HG03521 (cell line): Measurements from ENCODE around the gene ZNF550.

ENCODE experiments used
- ATAC-seq: cut with Tn5 transposase; IDR thresholded peaks from one replicate; pipeline ENCODE4 v1.9.1; 2021; ENCODE audit warnings: mild to moderate bottlenecking, moderate library complexity; ENCODE audit not compliant: unreplicated experiment

ZNF550 gene

GRCh38 chr19:57559404-57560025 is at the start of gene ZNF550:
Gene ZNF550, minus strand, starts transcription at chr19:57559863. Its CDS starts 181 bp downstream, at chr19:57559682.
- peak; percentile 89 for ATAC-seq

DNA sequence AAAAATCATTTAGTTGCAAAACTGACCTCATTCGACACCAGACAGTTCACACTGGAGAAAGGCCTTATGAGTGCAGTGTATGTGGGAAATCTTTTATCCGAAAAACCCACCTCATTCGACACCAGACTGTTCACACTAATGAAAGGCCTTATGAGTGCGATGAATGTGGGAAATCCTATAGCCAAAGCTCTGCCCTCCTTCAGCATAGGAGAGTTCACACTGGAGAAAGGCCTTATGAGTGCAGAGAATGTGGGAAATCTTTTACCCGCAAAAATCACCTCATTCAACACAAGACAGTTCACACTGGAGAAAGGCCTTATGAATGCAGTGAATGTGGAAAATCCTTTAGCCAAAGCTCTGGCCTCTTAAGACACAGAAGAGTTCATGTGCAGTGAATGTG is 47.3 kb upstream of the ZNF550 start:
- ATAC-seq = no peak

GRCh38 chr19:57599761-57600383 is 40.2 kb upstream of the ZNF550 start, which contains the start of gene ZNF530:
Gene ZNF530, plus strand, starts transcription at chr19:57599885. Its CDS starts 4,461 bp downstream, at chr19:57604346.
- ATAC-seq = peak; percentile 88

GRCh38 chr19:57599377-57599760 is 39.7 kb upstream of the ZNF550 start:
- ATAC-seq = no peak

DNA sequence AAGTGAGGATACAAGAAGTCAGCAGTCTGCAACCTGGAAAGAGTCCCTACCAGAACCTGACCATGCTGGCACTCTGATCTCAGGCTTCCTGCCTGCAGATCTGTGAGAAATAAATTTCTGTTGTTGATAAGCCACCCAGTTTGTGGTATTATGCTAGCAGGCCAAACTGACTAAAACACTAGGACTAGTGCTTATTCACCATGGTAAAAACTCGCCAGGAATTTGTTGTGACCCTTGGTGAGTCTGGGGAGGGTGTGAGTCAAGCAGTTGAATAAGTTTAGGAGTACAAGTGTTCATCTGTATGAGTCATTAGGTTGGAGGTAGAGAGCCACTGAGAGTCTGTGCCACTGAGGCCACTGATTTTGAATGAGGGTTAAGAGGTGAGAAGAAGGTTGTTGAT is 27.9 kb upstream of the ZNF550 start:
- no peak for ATAC-seq

DNA sequence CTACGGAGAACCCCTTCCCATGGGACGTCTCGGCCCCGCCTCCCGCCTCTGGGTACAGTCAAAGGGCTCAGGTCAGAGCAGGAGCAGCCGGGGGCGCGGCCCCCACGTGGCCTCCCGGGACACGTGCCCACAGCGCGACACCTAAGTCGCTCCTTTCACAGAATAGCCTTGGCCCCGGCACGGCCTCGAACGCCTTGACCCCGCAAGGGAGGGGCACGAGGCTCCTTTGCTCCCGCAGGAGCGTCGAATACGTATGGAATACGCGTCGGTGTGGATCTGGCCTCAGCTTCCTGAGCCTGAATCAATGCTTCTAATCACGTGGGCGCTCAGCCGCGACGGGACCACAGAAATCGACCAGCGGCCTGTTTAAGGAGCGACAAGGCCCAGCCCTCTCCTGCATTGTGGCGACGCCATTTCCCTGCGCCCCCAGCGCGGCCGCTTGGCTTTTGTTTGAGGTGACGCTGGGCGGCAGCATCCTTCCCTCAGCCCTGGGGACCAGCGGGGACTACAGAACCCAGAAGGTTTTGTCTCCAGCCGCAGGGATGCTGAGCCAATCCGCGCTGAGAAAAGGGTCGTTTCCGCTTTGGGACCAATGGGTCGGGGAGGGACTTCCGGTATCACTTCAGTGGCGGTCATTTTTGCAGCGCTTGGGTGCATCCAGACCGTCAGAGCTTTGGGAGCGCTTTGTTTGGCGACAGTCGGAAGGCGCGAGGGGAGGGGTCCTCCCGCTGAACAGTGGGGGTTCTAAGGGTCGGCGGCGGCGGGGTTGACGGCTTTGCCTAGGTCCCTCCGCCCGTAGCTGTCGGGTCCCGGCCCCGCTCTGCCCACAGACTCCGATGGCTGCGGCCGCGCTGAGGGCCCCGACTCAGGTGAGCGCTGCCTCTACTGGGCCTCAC is 24.1 kb upstream of the ZNF550 start, which contains the start of gene ZIK1:
Gene ZIK1 (plus strand): TSS at position 625 of the 896 bp plus-strand sequence. CDS start 212 bp downstream, at position 837.
- ATAC-seq = peak; percentile 58

DNA sequence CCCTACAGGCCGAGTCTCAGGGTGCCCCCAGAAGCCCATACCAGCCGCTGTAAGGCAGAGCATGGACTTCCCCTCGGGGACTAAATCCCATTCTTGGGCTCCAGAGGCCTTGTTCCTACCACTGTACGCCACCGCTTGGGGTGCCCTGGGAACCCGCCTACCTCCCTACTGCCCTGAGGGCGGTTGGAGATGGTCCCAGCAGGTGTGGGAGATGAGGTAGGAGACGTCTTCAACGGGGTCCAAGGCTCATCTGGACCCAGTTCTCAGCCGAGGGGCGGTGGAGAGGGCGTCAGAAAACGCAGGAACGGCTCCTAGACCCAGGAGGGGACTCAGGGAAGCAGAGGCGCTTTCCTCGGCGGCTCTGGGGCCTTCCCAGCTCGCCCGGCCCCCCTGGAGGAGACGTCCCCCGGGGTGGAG is 23.4 kb upstream of the ZNF550 start:
- no peak for ATAC-seq

DNA sequence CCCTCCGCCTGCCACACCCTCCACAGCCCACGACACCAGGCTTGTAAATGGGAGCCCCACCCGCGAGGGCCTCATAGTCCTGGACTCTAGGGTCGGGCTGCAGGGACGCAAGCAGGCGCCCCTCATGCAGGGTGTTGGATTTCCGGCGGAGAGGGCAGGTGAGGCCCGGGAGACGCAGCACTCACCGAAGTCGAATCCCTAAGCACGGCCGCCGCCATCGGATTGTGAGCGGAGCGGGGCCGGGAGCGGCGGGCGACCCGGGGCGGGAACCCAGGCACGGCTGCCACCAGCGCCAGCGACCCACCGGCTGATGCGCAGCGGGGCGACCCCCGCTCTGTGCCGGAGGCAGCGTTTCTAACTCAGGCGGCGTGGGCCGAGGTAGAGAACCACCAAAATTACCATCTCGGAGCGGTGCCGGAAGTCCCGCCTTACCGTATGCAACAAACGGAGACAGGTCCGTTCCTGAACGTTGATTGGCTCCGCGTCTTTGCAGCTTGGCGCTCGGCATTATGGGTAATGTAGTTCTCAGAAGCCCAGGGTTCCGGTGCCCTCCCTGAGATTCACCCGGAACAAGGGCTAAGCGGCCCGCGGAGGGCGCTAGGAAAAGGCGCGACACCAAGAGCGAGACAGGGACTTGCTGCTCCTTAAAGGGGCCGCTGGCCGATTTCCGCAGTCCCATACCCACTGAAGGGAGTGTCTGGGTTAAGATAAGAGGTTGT is 19.0 kb upstream of the ZNF550 start, which contains the start of gene ZNF416:
Gene ZNF416 (minus strand): TSS at position 425 of the 719 bp plus-strand sequence. CDS start 207 bp downstream, at position 218.
- peak; percentile 92 for ATAC-seq

DNA sequence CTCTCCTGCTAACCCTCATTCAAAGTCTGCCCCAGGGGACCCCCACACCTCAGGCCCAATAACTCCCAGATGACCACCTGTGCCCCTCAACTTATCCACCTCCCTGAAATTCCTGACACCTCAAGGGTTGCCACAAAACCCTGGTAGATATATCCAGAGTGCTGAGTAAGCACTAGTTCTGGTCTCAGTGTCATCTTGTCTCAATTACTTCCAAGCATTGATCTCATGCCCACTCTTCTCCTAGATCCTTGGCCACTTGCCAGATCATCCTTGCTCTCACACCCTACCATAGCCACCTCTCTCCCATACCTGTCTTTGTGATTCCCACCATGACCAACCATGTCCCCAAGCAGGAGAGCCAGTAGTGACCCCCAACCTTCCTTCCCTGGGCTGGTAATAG is 17.0 kb upstream of the ZNF550 start:
- ATAC-seq = no peak

DNA sequence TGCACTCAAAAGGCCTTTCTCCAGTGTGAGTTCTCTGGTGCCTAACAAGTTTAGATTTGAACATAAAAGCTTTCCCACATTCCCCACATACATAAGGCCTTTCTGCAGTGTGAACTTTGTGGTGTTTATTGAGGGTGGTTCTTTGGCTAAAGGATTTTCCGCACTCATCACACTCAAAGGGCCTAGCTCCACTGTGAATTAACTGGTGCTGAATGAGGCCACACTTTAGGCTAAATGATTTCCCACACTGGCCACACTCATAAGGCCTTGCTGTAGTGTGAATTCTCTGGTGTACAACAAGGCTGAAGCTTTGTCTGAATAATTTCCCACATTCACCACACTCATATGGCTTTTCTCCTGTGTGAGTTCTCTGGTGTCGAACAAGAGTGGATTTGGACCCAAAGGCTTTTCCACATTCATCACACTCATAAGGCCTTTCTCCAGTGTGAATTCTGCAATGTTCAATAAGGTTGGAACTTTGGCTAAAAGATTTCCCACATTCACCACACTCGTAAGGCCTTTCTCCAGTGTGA is 12.8 kb upstream of the ZNF550 start:
- ATAC-seq = no peak

- no peak for ATAC-seq
Observed at GRCh38 chr19:57570707-57571106, 11.0 kb upstream of the ZNF550 start.

GRCh38 chr19:57566396-57567265 is 7.0 kb upstream of the ZNF550 start:
- no peak for ATAC-seq

GRCh38 chr19:57563547-57563946 is 3.9 kb upstream of the ZNF550 start:
- no peak for ATAC-seq

DNA sequence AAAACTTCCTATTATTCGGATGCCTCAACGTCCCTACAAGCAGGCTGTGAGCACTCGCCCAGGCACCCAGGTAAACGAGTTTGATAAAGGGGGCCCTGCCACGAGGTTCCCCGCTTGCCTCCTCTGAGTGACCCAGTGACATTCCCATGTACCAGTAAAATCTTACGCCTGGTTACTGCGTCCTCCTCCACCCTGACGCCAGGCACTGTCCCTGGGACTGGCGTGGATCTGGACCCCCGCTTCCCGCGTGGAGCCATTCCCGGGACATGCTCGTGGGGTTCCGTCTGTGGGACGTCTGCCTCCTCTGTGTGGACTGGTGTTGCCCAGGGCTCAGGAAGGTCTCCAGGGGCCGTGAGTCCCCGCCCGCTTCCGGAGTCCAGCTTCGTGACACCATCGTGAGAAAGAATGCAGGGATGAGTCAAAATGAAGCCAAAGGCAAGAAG is 407 bp upstream of the ZNF550 start:
- ATAC-seq = peak; percentile 16

DNA sequence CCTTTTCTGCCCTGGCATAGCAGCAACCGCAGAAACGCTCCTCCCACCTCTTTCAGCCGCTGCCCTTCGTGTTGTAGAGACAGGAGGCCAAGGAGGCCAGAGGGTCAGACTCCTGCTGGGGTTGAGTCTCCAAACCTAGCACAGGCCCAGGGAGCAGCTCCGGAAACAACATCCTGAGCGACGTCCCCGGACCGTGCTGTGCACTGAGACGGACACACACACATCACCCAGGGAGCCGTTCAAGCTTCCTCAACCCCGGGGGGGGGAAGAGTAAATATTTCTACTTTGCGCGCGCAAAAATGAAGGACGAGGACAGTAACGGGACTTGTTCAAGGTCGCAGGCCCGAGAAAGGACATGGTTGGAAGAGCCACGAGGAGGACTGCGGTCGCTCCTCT is 657 bp downstream of the ZNF550 start:
- peak; percentile 15 for ATAC-seq

- no peak for ATAC-seq
Observed at GRCh38 chr19:57558525-57558924, 1.1 kb downstream of the ZNF550 start.

DNA sequence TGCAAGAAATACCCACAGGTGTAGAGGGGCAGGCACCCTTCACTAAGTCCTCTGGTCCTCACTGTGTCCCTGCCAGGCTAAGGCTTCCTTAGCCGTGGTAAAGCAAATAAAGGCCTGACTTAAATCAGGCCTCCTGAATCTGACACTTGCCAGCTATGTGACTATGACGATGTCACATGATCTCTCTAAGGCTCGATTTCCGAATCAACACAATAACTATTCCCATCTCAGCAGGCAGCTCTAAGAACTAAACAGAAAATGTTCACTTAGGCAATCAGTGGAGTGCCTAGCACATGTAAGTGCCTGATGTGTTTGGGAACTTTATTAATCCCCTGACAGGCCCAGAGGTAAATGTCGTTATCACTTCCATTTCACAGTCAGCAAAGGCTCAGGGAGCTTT is 2.0 kb downstream of the ZNF550 start:
- no peak for ATAC-seq

DNA sequence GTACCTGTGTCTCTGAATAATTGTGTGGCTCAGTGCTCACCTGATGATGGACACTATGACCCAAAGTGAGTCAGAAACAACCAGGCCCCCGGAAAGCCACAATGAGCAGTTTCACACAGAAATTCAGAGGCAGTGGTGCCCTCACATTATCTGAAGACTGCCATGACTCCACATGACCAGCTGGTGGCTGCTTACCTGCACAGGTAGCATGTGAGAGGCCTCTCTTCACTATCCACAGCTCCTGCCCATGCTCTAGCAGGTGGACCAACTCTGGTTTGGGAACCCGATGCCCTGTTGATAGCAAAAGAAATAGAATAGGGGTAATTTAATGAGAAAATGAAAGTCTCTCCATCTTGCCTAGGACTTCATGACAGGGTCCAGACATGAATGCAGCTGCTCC is 7.2 kb downstream of the ZNF550 start:
- ATAC-seq = no peak

DNA sequence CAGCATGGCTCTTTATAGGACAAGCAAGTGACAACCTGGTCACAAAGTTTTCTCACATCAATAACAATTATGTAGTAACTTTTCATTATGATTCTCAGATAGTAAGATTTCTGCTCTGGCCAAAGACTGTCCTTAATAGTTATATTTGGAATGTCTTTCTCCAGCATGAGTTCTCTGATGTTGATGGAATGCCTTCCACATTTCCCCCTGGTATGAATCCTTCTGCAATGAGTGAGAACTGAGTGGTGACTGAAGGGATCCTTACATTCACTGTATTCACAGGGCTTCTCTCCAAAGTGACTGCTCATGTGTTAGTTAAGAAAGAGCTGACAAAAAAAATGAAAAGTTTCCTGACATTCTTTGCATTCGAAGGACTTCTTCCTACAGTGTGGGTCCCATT is 13.2 kb downstream of the ZNF550 start:
- ATAC-seq = no peak
